Measurements from ENCODE around the gene UGDH.
"Not testable (repeated sequence)": the region's sequence is repeated elsewhere in the genome, so short reads cannot be mapped to it uniquely, and the experiment has no call there.

The UGDH gene

DNA sequence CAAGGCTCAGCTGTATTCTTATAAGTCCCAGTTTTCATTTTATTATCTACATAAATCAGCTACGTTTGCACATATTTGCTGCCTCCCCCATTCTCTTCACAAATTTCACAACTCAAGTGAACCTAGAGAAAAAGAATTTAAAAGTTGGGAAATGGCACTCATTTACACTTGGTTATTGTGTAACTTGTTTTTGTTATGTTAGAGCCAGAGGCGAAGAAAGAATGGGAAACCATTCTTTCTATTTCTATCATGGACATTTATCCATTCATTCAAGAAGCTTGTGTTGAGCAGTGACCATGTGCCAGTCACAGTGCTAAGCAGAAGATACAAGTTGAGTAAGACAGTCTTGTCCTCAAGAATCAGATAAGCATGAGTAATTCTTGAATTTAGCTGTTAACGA is 54.8 kb downstream of the UGDH start:
- H3K9me3 ChIP-seq (ENCODE audit: control insufficient read depth in 2 of 2, low read length in 2 of 2) = no peaks in the 10 kb centered on the region
- no peaks in the 10 kb centered on the region for H3K27me3 ChIP-seq (ENCODE audit: control insufficient read depth in 2 of 2, insufficient read depth in 2 of 2, low read length in 2 of 2)
- no peak overlapping the region for H3K4me3 ChIP-seq (ENCODE audit: low read length in 2 of 2)
- H3K4me1 ChIP-seq (ENCODE audit: control insufficient read depth in 2 of 2, insufficient read depth in 2 of 2, low read length in 2 of 2) = peaks cover 0 to 4% of the 10 kb centered on the region in 2 donors
- H3K36me3 ChIP-seq (ENCODE audit: control insufficient read depth in 2 of 2, insufficient read depth in 2 of 2, low read length in 2 of 2) = peaks cover 8 to 19% of the 10 kb centered on the region in 2 donors
- H3K9ac ChIP-seq (ENCODE audit: low read depth in 1 of 2, low read length in 2 of 2) = no peak overlapping the region
- no peak overlapping the region for H3K27ac ChIP-seq (ENCODE audit: low read depth in 2 of 2, low read length in 2 of 2)

DNA sequence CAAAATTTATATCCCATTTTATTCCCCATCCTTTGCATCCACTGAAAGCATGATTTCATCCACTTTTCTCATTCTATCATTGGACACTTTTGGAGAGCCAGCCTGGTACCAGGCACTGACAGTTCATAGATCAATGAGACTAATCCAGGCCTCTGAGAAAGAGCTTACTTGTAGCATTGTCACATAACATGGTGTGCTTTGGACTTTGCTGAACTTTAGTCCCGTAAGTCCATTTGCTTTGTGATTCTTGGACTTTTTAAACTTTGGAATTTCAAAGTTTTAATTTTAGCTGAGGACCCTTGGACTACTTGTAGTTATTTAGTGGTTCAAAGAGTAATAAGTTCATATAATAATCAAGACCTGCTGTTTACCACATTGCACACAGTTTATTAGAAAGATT is 56.8 kb downstream of the UGDH start:
- Histone ChIP-seq H3K27me3 (ENCODE audit: control insufficient read depth in 2 of 2, insufficient read depth in 2 of 2, low read length in 2 of 2) (no peaks in the 10 kb centered on the region), H3K4me1 (ENCODE audit: control insufficient read depth in 2 of 2, insufficient read depth in 2 of 2, low read length in 2 of 2) (peaks cover 0 to 7% of the 10 kb centered on the region in 2 donors), H3K36me3 (ENCODE audit: control insufficient read depth in 2 of 2, insufficient read depth in 2 of 2, low read length in 2 of 2) (peaks cover 12 to 14% of the 10 kb centered on the region in 2 donors), H3K27ac (ENCODE audit: low read depth in 2 of 2, low read length in 2 of 2) (no peak overlapping the region), H3K9me3 (ENCODE audit: control insufficient read depth in 2 of 2, low read length in 2 of 2) (no peaks in the 10 kb centered on the region), H3K9ac (ENCODE audit: low read depth in 1 of 2, low read length in 2 of 2) (no peak overlapping the region), H3K4me3 (ENCODE audit: low read length in 2 of 2) (no peak overlapping the region)

DNA sequence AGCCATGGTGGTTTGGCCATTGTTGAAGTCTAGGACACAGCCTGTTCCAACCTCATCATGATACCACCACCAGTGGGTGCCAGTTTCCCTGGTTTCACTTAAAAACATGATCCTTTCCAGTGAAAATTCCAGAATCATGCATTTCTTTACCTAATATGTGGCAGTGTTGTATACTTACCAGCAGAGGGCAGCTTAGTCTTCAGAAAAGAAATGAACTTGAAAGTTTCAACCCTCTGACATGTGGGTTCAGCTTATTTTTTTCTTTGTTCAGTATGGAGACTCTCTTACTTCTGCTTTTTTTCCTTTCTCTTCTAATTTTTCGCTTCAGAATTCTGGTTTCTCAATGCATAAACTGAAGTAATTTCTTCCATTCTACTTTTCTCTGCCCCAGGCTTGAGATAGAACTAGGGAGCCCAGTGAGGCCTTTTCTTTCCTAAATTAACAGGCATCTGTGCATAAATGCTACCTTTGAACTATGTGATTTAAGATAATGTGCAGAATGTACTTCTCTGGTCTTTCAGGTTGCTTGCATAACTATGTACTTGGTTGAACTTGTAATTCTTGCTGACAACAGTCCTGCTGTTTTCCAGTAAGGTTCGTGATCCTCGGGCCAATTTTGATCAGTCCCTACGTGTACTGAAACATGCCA is 57.7 kb downstream of the UGDH start:
- H3K9ac ChIP-seq (ENCODE audit: low read depth in 1 of 2, low read length in 2 of 2) = peak overlapping the region in 1 of 2 donors; percentile 27

DNA sequence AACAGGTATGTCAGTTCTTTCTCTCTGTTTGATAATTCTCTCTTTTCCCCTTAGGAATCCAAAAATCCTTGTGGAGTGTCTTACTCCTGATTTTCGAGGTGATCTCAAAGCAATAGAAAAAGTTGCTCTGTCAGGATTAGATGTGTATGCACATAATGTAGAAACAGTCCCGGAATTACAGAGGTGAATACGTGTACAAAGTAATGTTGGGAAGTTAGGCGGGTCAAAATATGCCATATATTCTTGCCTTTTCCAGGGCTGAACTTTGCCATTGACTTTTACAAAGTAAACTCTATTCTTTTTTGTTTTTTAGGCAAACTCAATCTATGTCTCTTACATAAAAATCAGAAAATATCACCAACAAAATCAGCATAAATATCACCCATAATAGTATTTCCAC is 59.8 kb downstream of the UGDH start:
- H3K27me3 ChIP-seq (ENCODE audit: control insufficient read depth in 2 of 2, insufficient read depth in 2 of 2, low read length in 2 of 2) = no peaks in the 10 kb centered on the region

More for the DNA sequence above, 57.7 kb downstream of the UGDH start:
- H3K4me3 ChIP-seq (ENCODE audit: low read length in 2 of 2) = no peak overlapping the region
- no peaks in the 10 kb centered on the region for H3K9me3 ChIP-seq (ENCODE audit: control insufficient read depth in 2 of 2, low read length in 2 of 2)
- no peak overlapping the region for H3K27ac ChIP-seq (ENCODE audit: low read depth in 2 of 2, low read length in 2 of 2)
- H3K36me3 ChIP-seq (ENCODE audit: control insufficient read depth in 2 of 2, insufficient read depth in 2 of 2, low read length in 2 of 2) = peaks cover 18 to 19% of the 10 kb centered on the region in 2 donors
- H3K4me1 ChIP-seq (ENCODE audit: control insufficient read depth in 2 of 2, insufficient read depth in 2 of 2, low read length in 2 of 2) = peaks cover 0 to 7% of the 10 kb centered on the region in 2 donors
- no peaks in the 10 kb centered on the region for H3K27me3 ChIP-seq (ENCODE audit: control insufficient read depth in 2 of 2, insufficient read depth in 2 of 2, low read length in 2 of 2)

DNA sequence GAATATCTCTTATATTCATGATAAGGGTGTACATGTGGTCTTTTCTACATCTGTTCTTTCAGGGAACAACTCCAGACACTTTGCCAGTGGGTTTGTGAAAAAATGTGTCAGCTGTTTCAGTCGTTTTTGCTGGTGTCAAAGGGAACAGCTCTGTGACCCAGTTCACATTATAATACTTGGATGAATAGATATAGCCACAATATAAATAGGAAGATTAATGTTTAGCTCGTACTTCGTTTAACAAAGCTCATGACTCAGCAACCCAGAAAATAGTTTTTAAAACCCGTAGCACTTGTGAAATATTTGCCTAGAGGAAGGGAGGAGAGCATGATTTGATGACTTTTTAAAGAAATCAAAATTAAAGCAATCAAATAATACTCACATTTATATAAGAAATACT is 60.5 kb downstream of the UGDH start:
- Histone ChIP-seq H3K27ac (ENCODE audit: low read depth in 2 of 2, low read length in 2 of 2) (no peak overlapping the region), H3K9me3 (ENCODE audit: control insufficient read depth in 2 of 2, low read length in 2 of 2) (no peaks in the 10 kb centered on the region), H3K27me3 (ENCODE audit: control insufficient read depth in 2 of 2, insufficient read depth in 2 of 2, low read length in 2 of 2) (no peaks in the 10 kb centered on the region), H3K9ac (ENCODE audit: low read depth in 1 of 2, low read length in 2 of 2) (no peak overlapping the region), H3K4me3 (ENCODE audit: low read length in 2 of 2) (no peak overlapping the region), H3K4me1 (ENCODE audit: control insufficient read depth in 2 of 2, insufficient read depth in 2 of 2, low read length in 2 of 2) (peaks cover 0 to 7% of the 10 kb centered on the region in 2 donors), H3K36me3 (ENCODE audit: control insufficient read depth in 2 of 2, insufficient read depth in 2 of 2, low read length in 2 of 2) (peaks cover 14 to 23% of the 10 kb centered on the region in 2 donors)

More for the DNA sequence above, 59.8 kb downstream of the UGDH start:
- Histone ChIP-seq H3K9ac (ENCODE audit: low read depth in 1 of 2, low read length in 2 of 2) (no peak overlapping the region), H3K27ac (ENCODE audit: low read depth in 2 of 2, low read length in 2 of 2) (no peak overlapping the region), H3K4me3 (ENCODE audit: low read length in 2 of 2) (no peak overlapping the region), H3K9me3 (ENCODE audit: control insufficient read depth in 2 of 2, low read length in 2 of 2) (no peaks in the 10 kb centered on the region), H3K4me1 (ENCODE audit: control insufficient read depth in 2 of 2, insufficient read depth in 2 of 2, low read length in 2 of 2) (peaks cover 0 to 7% of the 10 kb centered on the region in 2 donors), H3K36me3 (ENCODE audit: control insufficient read depth in 2 of 2, insufficient read depth in 2 of 2, low read length in 2 of 2) (peaks cover 18 to 24% of the 10 kb centered on the region in 2 donors)

DNA sequence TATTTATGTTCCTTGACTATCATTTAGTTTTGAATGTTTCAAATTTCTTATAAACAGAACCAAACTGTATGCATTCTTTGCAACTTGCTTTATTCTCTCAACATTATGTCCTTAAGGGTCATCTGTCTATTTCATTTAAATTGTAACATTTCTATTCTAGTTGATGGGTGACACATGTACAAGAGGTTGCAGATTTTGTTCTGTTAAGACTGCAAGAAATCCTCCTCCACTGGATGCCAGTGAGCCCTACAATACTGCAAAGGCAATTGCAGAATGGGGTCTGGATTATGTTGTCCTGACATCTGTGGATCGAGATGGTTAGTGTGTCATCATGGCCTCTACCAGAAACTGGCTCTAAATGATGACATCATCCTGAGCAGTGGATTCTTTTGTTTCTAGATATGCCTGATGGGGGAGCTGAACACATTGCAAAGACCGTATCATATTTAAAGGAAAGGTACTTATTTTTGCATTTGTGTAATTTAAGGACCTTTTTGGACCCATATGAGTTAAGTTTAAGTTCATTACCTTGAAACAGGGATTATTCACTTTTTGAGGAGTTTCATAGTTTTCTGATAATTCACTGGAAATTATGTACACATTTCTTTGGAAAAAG is 62.2 kb downstream of the UGDH start:
- Histone ChIP-seq H3K4me3 (ENCODE audit: low read length in 2 of 2) (no peak overlapping the region), H3K9ac (ENCODE audit: low read depth in 1 of 2, low read length in 2 of 2) (no peak overlapping the region), H3K4me1 (ENCODE audit: control insufficient read depth in 2 of 2, insufficient read depth in 2 of 2, low read length in 2 of 2) (peaks cover 3 to 7% of the 10 kb centered on the region in 2 donors), H3K27ac (ENCODE audit: low read depth in 2 of 2, low read length in 2 of 2) (no peak overlapping the region), H3K9me3 (ENCODE audit: control insufficient read depth in 2 of 2, low read length in 2 of 2) (no peaks in the 10 kb centered on the region), H3K36me3 (ENCODE audit: control insufficient read depth in 2 of 2, insufficient read depth in 2 of 2, low read length in 2 of 2) (peaks cover 14 to 19% of the 10 kb centered on the region in 2 donors), H3K27me3 (ENCODE audit: control insufficient read depth in 2 of 2, insufficient read depth in 2 of 2, low read length in 2 of 2) (no peaks in the 10 kb centered on the region)

DNA sequence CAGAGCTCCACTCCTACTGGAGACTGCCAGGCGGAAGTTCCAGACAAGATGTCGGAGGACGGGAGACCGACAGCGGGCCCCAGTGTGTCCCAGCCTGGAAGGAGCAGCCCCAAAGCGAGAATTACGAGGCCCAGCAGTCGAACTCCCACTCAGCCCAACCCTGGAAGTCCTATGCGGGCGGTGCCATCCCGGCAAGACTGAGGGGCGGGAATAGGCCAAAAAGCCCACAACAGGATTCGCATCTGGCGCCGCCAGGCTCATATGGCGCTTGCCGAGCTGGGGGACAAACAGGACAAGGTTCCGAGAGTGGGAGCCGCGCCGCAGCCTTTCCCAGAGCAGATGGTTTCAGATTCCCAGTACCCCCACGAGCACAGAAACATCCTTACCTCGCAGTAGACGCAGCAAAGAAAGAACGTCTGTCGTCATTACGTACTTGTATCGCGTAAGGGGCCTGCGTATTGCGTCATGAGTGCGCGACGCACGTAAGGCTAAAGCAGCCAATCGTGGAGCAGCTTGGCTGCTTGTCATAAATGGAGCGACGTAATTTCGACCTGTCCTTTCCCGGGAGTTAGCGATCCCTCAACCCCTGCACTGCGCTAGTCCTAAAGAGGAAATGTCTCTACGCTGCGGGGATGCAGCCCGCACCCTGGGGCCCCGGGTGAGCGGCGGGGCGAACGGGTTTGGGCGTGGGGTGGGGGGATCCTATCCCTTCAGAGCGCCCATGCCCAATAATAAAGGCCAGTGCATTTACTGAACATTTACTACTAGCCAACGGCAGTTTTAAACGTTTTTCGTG is 68.5 kb downstream of the UGDH start, which contains the start of the genes LIAS and RPL9:
LIAS (plus strand) TSS at position 552 of the 796 bp plus-strand sequence; CDS start at position 614, 62 bp downstream.
RPL9 (minus strand) TSS at position 418 of the 796 bp plus-strand sequence. CDS start 483 bp downstream, outside the sequence.
- Histone ChIP-seq H3K27me3 (ENCODE audit: control insufficient read depth in 2 of 2, insufficient read depth in 2 of 2, low read length in 2 of 2) (no peaks in the 10 kb centered on the region), H3K4me1 (ENCODE audit: control insufficient read depth in 2 of 2, insufficient read depth in 2 of 2, low read length in 2 of 2) (peaks cover 15 to 20% of the 10 kb centered on the region in 2 donors), H3K36me3 (ENCODE audit: control insufficient read depth in 2 of 2, insufficient read depth in 2 of 2, low read length in 2 of 2) (peaks cover 33 to 35% of the 10 kb centered on the region in 2 donors), H3K4me3 (ENCODE audit: low read length in 2 of 2) (peak within 1 kb of the TSS; percentile 88 to 97), H3K9me3 (ENCODE audit: control insufficient read depth in 2 of 2, low read length in 2 of 2) (no peaks in the 10 kb centered on the region), H3K9ac (ENCODE audit: low read depth in 1 of 2, low read length in 2 of 2) (peak within 1 kb of the TSS; percentile 93 to 99), H3K27ac (ENCODE audit: low read depth in 2 of 2, low read length in 2 of 2) (peak within 1 kb of the TSS; percentile 97 to 99)

DNA sequence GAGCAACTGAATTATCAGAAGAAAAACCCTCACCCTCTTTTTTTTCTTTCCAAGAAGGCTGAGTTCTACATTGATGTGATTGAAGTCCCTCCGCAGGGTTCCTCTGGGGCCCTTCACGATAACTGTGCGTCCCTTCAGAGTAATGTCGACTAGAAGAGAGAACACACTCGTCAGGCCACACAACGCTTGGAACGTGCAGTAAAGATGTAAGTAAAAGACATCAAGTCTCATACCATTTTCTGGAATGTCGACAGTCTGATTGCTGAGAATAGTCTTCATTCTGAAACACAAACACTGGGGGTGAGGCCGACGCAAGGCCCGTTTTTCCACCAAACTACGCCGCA is 69.1 kb downstream of the UGDH start:
- Histone ChIP-seq H3K27ac (ENCODE audit: low read depth in 2 of 2, low read length in 2 of 2) (peak overlapping the region; percentile 97 to 99), H3K4me1 (ENCODE audit: control insufficient read depth in 2 of 2, insufficient read depth in 2 of 2, low read length in 2 of 2) (peaks cover 15 to 20% of the 10 kb centered on the region in 2 donors), H3K4me3 (ENCODE audit: low read length in 2 of 2) (peak overlapping the region; percentile 88 to 97), H3K9ac (ENCODE audit: low read depth in 1 of 2, low read length in 2 of 2) (peak overlapping the region; percentile 93 to 97), H3K36me3 (ENCODE audit: control insufficient read depth in 2 of 2, insufficient read depth in 2 of 2, low read length in 2 of 2) (peaks cover 34 to 36% of the 10 kb centered on the region in 2 donors)
- not testable (repeated sequence) for H3K9me3 ChIP-seq (ENCODE audit: control insufficient read depth in 2 of 2, low read length in 2 of 2); H3K27me3 ChIP-seq (ENCODE audit: control insufficient read depth in 2 of 2, insufficient read depth in 2 of 2, low read length in 2 of 2)

DNA sequence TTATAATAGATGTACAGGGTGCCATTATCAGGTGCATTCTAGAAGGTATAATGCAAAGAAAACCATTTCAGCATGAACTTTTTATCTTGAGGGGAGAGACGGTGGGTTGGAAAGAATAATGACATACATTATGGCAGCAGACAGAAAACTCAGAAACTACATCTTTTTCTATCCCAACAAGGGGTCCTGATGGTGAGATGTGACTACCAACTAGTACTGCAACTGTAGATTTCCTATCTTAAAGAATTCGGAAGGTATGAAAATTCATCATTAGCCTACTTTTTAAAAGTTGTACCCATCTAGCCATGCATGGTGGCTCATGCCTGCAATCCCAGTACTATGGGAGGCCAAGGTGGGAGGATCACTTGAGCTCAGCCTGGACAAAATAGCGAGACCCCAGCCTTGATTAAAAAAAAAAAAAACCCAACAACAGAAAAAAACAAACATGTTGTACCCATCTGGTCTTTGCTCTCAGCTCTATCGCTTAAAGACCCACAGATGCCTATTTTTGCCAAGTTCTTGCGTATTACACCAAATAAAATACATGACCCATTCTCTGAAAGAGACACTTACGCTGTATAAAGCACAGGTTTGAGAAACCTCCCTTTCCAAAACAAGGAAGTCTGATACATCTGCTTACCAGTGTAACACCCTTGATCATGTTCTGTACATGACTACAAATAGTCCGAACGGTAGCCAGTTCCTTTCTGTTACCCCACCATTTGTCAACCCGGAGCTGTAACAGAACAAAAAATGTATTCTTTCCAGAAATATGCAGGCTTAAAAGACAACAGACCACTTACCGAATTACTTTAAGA is 70.1 kb downstream of the UGDH start:
- peak overlapping the region; percentile 88 to 97 for H3K4me3 ChIP-seq (ENCODE audit: low read length in 2 of 2)
- H3K27me3 ChIP-seq (ENCODE audit: control insufficient read depth in 2 of 2, insufficient read depth in 2 of 2, low read length in 2 of 2) = no peaks in the 10 kb centered on the region
- H3K27ac ChIP-seq (ENCODE audit: low read depth in 2 of 2, low read length in 2 of 2) = no peak overlapping the region
- no peaks in the 10 kb centered on the region for H3K9me3 ChIP-seq (ENCODE audit: control insufficient read depth in 2 of 2, low read length in 2 of 2)
- peaks cover 43 to 44% of the 10 kb centered on the region in 2 donors for H3K36me3 ChIP-seq (ENCODE audit: control insufficient read depth in 2 of 2, insufficient read depth in 2 of 2, low read length in 2 of 2)
- H3K4me1 ChIP-seq (ENCODE audit: control insufficient read depth in 2 of 2, insufficient read depth in 2 of 2, low read length in 2 of 2) = peaks cover 15 to 20% of the 10 kb centered on the region in 2 donors
- peak overlapping the region; percentile 93 to 97 for H3K9ac ChIP-seq (ENCODE audit: low read depth in 1 of 2, low read length in 2 of 2)

Data from mucosa of rectum (tissue), 2 donors.